A673 (cell line): Measurements from ENCODE around the gene MSI2. TPM values are rescaled to one million over a fixed set of nuclear protein-coding genes. Genes with fewer than 3 reads are reported as not detected.

Source experiments
- BruUV-seq: library from RNA; stranded (reverse); fragments of 400-500 nt; replicated peaks from 2 replicates; lab custom pipeline; 2021; lab: Mats Ljungman, UMichigan
- CTCF ChIA-PET: fragments of 300-600 bp; sonication (Branson Sonifier 250); formaldehyde crosslinking; loops from one replicate; lab custom pipeline; 2022; ENCODE audit warnings: antibody characterized with exemption; lab: Charles Lee
- POLR2A ChIA-PET: fragments of 300-600 bp; sonication (Branson Sonifier 250); formaldehyde crosslinking; loops from one replicate; lab custom pipeline; 2022; ENCODE audit warnings: antibody characterized with exemption; ENCODE audit not compliant: low non-redundant PET; lab: Charles Lee
- DNase-seq: peaks from one replicate; pipeline ENCODE4 v3.0.0-alpha.2; 2015; ENCODE audit warnings: low spot score
- H3K27ac ChIP-seq: fragments of 200-600 bp; sonication (generic); 2 replicates; pipeline ENCODE4 v1.5.1; 2016; ENCODE audit warnings: mixed run types, low read depth, mild to moderate bottlenecking, mixed read lengths, antibody characterized with exemption, low read length; ENCODE audit not compliant: poor library complexity, severe bottlenecking
- H3K27me3 ChIP-seq: fragments of 200-600 bp; sonication (generic); replicated peaks from 2 replicates; pipeline ENCODE4 v1.6.1; 2017; ENCODE audit warnings: mixed run types, low read depth, mild to moderate bottlenecking, mixed read lengths, antibody characterized with exemption, low read length; ENCODE audit not compliant: insufficient read depth, poor library complexity
- H3K36me3 ChIP-seq: fragments of 200-600 bp; sonication (generic); 2 replicates; pipeline ENCODE4 v1.6.1; 2016; ENCODE audit warnings: mixed run types, mild to moderate bottlenecking, mixed read lengths, antibody characterized with exemption, low read length; ENCODE audit not compliant: insufficient read depth, poor library complexity, severe bottlenecking
- H3K4me1 ChIP-seq: fragments of 200-600 bp; sonication (generic); 2 replicates; pipeline ENCODE4 v1.6.1; 2017; ENCODE audit warnings: mixed run types, mild to moderate bottlenecking, mixed read lengths, antibody characterized with exemption, low read length; ENCODE audit not compliant: insufficient read depth, poor library complexity, severe bottlenecking
- H3K4me3 ChIP-seq: fragments of 200-600 bp; sonication (generic); 2 replicates; pipeline ENCODE4 v1.5.1; 2016; ENCODE audit warnings: low read depth, mixed run types, mild to moderate bottlenecking, mixed read lengths, low read length; ENCODE audit not compliant: poor library complexity, severe bottlenecking
- H3K9me3 ChIP-seq: fragments of 200-600 bp; sonication (generic); 2 replicates; pipeline ENCODE4 v1.6.1; 2016; ENCODE audit warnings: mixed run types, low read depth, mild to moderate bottlenecking, mixed read lengths, antibody characterized with exemption, low read length; ENCODE audit not compliant: poor library complexity, severe bottlenecking
- CTCF ChIP-seq: fragments of 300-800, 200-600 bp; sonication (generic); conservative IDR thresholded peaks from 2 replicates; pipeline ENCODE4 v1.5.1; 2017; ENCODE audit warnings: low read depth, mild to moderate bottlenecking, antibody characterized with exemption, low read length, moderate library complexity, mixed read lengths
- EZH2 ChIP-seq: fragments of 200-600 bp; sonication (generic); IDR thresholded peaks from 2 replicates; pipeline ENCODE4 v1.6.1; 2017; ENCODE audit warnings: borderline replicate concordance, low read depth, mild to moderate bottlenecking, mixed read lengths, antibody characterized with exemption, low read length; ENCODE audit not compliant: poor library complexity, severe bottlenecking
- intact Hi-C: fragments of 100-400 bp; cut with micrococcal nuclease; formaldehyde crosslinking; loops from one replicate; pipeline ENCODE4 v1.10.0; 2022; ENCODE audit not compliant: unreplicated experiment
- total RNA-seq: library from RNA; stranded (reverse); gene quantifications from 2 replicates; pipeline ENCODE4 v1.2.3, GENCODE V29; 2021

The MSI2 gene
- total RNA-seq, 1 experiment from 2014 or later, result 108 TPM

DNA sequence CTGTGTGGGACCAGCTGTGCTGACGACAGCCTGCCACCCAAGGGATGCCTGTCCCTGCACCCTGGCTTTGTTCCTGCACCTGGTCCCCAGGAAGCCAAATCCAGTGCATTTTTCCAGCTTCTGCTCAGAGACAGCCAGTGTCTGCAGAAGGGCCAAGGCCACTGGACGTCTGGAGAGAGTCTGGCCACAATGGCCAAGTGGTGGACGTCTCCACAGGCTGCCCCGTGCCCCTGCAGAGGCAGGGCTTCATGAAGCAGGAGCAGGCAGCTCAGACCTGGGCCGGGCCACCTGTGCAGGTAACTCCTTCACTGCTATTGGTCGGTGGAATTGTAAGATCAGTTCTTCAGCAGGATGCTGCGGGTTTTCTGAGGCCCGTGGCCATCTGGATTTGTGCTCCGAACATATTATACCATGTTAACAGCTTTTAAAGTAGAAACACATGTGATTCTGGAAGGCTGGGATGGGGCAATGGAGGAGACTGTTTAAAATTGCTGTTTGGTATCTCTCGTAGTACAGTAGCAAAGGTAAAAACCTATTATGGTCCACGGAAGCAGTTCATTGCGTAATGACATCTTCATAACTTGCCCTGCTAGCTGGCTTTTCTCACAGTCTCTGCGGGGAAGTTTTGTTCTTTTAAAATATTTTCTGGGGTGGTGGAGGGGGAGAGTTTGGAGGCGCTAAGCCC lies 303.5 kb downstream of the MSI2 start:
- Histone ChIP-seq H3K36me3 (no peaks in the 10 kb centered on the region), H3K27me3 (no peaks in the 10 kb centered on the region), H3K4me3 (no peak overlapping the region), H3K4me1 (peaks cover 38% of the 10 kb centered on the region), H3K27ac (no peak overlapping the region), H3K9me3 (no peaks in the 10 kb centered on the region)
- ChIA-PET CTCF (no interaction called here), POLR2A (interaction anchor here (0.5 kb wide), 1 partner anchor 424 kb away, joined by 7 read pairs; no protein-coding TSS in a partner anchor)
- BruUV-seq, result no TSS peak
- DNase-seq, result no peak
- TF ChIP-seq CTCF (no peak), EZH2 (no peak)
- intact Hi-C loops, result no loop called here

- intact Hi-C loops, result no loop called here
- Histone ChIP-seq H3K4me1 (peaks cover 32% of the 10 kb centered on the region), H3K36me3 (no peaks in the 10 kb centered on the region), H3K27me3 (no peaks in the 10 kb centered on the region), H3K4me3 (no peak overlapping the region), H3K9me3 (no peaks in the 10 kb centered on the region), H3K27ac (no peak overlapping the region)
- ChIA-PET CTCF (no interaction called here), POLR2A (interaction anchor here (0.5 kb wide), 1 partner anchor 424 kb away, joined by 7 read pairs; no protein-coding TSS in a partner anchor)
- DNase-seq, result no peak
- BruUV-seq, result no TSS peak
- TF ChIP-seq EZH2, result no peak
- TF ChIP-seq CTCF, result no peak
Measured at GRCh38 chr17:57560319-57560705, 304.0 kb downstream of the MSI2 start.

GRCh38 chr17:57561072-57561861 lies 304.9 kb downstream of the MSI2 start:
- no peak for DNase-seq
- Histone ChIP-seq H3K27ac (no peak overlapping the region), H3K4me3 (no peak overlapping the region), H3K9me3 (no peaks in the 10 kb centered on the region), H3K4me1 (peaks cover 29% of the 10 kb centered on the region), H3K36me3 (no peaks in the 10 kb centered on the region), H3K27me3 (no peaks in the 10 kb centered on the region)
- no TSS peak for BruUV-seq
- TF ChIP-seq EZH2 (no peak), CTCF (no peak)
- ChIA-PET CTCF (no interaction called here), POLR2A (no interaction called here)
- intact Hi-C loops, result no loop called here
